ENCODE measurements around the gene SPINT4. TPM values are rescaled to one million over a fixed set of nuclear protein-coding genes. Genes with fewer than 3 reads are reported as not detected.
"Not testable (repeated sequence)": the region's sequence is repeated elsewhere in the genome, so short reads cannot be mapped to it uniquely, and the experiment has no call there.

SPINT4 gene
- total RNA-seq, result not detected

DNA sequence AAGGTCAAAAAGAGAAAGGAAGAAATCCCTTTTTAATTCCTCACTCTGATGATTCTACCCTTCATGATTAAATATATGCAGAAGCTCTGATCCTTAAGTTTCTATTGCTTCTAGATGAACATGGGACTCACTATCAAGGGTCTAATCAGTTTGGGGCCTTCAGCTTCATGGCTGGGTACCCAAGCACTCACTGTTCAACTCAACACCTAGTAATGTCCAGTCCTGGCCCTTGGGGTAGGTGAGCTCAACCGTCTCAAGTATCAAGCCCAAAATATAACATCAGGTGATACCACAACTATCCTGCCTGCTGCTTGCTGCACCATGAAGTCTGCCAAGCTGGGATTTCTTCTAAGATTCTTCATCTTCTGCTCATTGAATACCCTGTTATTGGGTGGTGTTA lies at the start of gene SPINT4:
Gene SPINT4, plus strand, starts transcription at position 301 of the 400 bp plus-strand sequence. Its CDS starts 21 bp downstream, at position 322.
- ChIA-PET POLR2A (no interaction called here), CTCF (no interaction called here)
- H3K36me3 Mint-ChIP-seq, result no peaks in the 10 kb centered on the region
- peaks cover under 1% of the 10 kb centered on the region for H3K4me1 Mint-ChIP-seq (ENCODE audit: low read depth)
- H3K27ac Mint-ChIP-seq, result no peak within 1 kb of the TSS
- intact Hi-C loops (cut with micrococcal nuclease), result no loop called here
- no peak within 1 kb of the TSS for H3K4me3 Mint-ChIP-seq
- DNase-seq, result no peak
- no peaks in the 10 kb centered on the region for H3K9me3 Mint-ChIP-seq
- peaks cover 41% of the 10 kb centered on the region for H3K27me3 Mint-ChIP-seq

DNA sequence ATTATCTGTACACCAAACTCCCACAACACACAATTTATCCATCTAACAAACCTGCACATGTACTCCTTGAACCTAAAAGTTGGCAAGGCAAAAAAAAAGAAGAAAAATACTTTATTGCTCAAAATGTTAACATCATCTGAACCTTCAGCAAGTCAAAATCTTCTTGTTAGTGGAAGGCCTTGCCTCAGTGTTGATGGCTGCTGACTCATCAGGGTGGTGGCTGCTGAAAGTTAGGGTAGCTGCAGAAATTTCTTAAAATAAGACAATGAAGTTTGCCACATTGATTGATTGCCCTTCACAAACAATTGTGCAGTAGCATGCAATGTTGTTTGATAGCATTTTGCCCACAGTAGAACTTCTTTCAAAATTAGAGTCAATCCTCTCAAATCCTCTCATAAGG lies 49.4 kb upstream of the SPINT4 start:
- intact Hi-C loops (cut with micrococcal nuclease), result no loop called here
- Mint-ChIP-seq H3K36me3 (no peaks in the 10 kb centered on the region), H3K27me3 (peaks cover 20% of the 10 kb centered on the region), H3K4me1 (ENCODE audit: low read depth) (no peaks in the 10 kb centered on the region), H3K9me3 (peaks cover 2% of the 10 kb centered on the region), H3K4me3 (no peak overlapping the region), H3K27ac (no peak overlapping the region)
- CTCF ChIA-PET, result no interaction called here
- no peak for DNase-seq
- POLR2A ChIA-PET, result no interaction called here

DNA sequence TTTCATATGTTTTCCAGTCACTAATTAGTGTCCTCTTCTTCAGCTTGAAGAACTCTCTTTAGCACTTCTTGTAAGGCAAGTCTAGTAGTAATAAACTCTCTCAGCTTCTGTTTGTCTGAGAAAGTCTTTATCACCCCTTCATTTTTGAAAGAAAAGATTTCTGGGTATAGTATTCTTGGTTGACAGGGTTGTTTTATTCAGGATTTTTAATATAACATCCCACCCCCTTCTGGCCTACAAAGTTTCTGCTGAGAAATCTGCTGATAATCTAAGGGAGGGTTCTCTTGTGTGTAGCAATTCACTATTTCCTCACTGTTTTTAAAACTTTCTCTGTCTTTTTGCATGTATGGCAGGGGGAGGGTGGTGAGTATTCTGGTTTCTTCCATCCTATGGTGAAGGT lies 42.5 kb upstream of the SPINT4 start:
- no peaks in the 10 kb centered on the region for H3K4me1 Mint-ChIP-seq (ENCODE audit: low read depth)
- no peak for DNase-seq
- ChIA-PET POLR2A (no interaction called here), CTCF (no interaction called here)
- peaks cover 14% of the 10 kb centered on the region for H3K27me3 Mint-ChIP-seq
- peaks cover 4% of the 10 kb centered on the region for H3K36me3 Mint-ChIP-seq
- intact Hi-C loops (cut with micrococcal nuclease), result no loop called here
- no peak overlapping the region for H3K27ac Mint-ChIP-seq
- H3K4me3 Mint-ChIP-seq, result no peak overlapping the region
- peaks cover 20% of the 10 kb centered on the region for H3K9me3 Mint-ChIP-seq

DNA sequence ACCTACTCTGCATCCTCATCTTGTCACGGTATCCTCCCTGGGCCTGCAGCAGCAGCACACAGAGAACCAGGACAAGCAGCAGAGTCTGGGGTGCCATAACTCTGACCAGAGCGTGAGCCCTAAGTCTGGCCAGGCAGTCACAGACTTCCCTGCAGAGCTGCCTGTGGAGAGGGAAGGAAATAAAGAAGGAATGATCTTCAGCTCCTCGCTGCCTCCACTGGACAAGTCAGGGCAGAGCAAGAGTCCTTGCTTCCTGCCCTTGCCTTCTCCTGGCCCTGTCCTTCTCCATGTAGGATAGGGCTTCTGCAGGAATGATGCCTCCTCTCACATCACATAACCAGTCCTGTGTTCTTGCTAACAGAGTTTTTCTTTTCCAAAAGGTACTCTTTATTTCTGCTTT lies 36.3 kb upstream of the SPINT4 start:
- DNase-seq, result no peak
- ChIA-PET POLR2A (no interaction called here), CTCF (interaction anchor here (0.6 kb wide), 1 partner anchor 79 kb away, joined by 3 read pairs; no protein-coding TSS in a partner anchor)
- H3K9me3 Mint-ChIP-seq, result no peaks in the 10 kb centered on the region
- peaks cover 24% of the 10 kb centered on the region for H3K27me3 Mint-ChIP-seq
- no peaks in the 10 kb centered on the region for H3K4me1 Mint-ChIP-seq (ENCODE audit: low read depth)
- intact Hi-C loops (cut with micrococcal nuclease), result no loop called here
- H3K36me3 Mint-ChIP-seq, result peaks cover 1% of the 10 kb centered on the region
- H3K4me3 Mint-ChIP-seq, result no peak overlapping the region
- H3K27ac Mint-ChIP-seq, result no peak overlapping the region

DNA sequence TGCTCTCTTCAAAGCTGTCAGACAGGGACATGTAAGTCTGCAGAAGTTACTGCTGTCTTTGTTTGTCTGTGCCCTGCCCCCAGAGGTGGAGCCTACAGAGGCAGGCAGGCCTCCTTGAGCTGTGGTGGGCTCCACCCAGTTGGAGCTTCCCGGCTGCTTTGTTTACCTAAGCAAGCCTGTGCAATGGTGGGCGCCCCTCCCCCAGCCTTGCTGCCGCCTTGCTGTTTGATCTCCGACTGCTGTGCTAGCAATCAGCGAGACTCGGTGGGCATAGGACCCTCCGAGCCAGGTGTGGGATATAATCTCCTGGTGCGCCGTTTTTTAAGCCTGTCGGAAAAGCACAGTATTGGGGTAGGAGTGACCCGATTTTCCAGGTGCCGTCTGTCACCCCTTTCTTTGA lies 28.8 kb upstream of the SPINT4 start:
- H3K27ac Mint-ChIP-seq; POLR2A ChIA-PET; H3K4me1 Mint-ChIP-seq (ENCODE audit: low read depth); intact Hi-C loops (cut with micrococcal nuclease); CTCF ChIA-PET; H3K4me3 Mint-ChIP-seq; DNase-seq; H3K9me3 Mint-ChIP-seq; H3K36me3 Mint-ChIP-seq: not testable (repeated sequence)
- peaks cover 24% of the 10 kb centered on the region for H3K27me3 Mint-ChIP-seq

DNA sequence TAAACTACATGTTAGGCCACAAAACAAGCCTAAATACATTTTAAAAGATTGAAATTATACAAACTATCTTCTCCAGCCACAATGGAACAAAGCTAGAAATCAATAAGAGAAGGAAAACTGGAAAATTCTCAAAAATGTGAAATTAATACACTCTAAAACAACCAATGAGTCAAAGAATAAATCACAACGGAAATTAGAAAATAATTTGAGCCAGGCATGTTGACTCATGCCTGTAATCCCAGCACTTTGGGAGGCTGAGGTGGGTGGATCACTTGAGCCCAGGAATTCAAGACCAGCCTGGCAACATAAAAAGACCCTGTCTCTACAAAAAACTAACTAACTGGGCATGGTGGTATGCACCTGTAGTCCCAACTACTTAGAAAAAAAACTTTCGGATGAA lies 26.7 kb upstream of the SPINT4 start:
- Mint-ChIP-seq H3K9me3 (no peaks in the 10 kb centered on the region), H3K4me3 (no peak overlapping the region), H3K27me3 (peaks cover 22% of the 10 kb centered on the region), H3K27ac (no peak overlapping the region), H3K36me3 (no peaks in the 10 kb centered on the region), H3K4me1 (ENCODE audit: low read depth) (no peaks in the 10 kb centered on the region)
- POLR2A ChIA-PET, result no interaction called here
- no peak for DNase-seq
- intact Hi-C loops (cut with micrococcal nuclease), result no loop called here
- CTCF ChIA-PET, result interaction anchor here (1.7 kb wide), 1 partner anchor 76 kb away, joined by 4 read pairs; no protein-coding TSS in a partner anchor

DNA sequence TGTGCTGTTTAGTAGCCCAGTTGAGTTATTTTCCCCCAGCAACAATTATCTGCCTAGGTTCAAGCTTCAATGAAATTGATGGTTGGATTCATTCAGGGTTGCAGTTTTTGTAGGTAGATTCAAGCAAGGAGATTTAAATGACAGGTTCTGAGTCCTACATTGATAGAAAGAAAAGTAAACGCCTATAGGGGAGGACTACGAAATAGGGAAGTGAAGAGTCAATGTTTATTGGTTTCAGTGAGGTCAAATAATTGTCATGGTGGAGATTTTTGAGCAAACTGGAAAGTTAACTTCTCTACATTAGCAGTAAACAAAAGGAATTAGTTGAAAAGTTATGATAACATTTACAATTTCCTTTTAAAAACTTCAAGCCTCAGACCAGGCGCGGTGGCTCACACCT lies 21.0 kb upstream of the SPINT4 start:
- no peaks in the 10 kb centered on the region for H3K4me1 Mint-ChIP-seq (ENCODE audit: low read depth)
- POLR2A ChIA-PET, result no interaction called here
- H3K9me3 Mint-ChIP-seq, result no peaks in the 10 kb centered on the region
- no peak for DNase-seq
- peaks cover 16% of the 10 kb centered on the region for H3K27me3 Mint-ChIP-seq
- H3K4me3 Mint-ChIP-seq, result no peak overlapping the region
- H3K27ac Mint-ChIP-seq, result no peak overlapping the region
- CTCF ChIA-PET, result no interaction called here
- no peaks in the 10 kb centered on the region for H3K36me3 Mint-ChIP-seq
- intact Hi-C loops (cut with micrococcal nuclease), result no loop called here

DNA sequence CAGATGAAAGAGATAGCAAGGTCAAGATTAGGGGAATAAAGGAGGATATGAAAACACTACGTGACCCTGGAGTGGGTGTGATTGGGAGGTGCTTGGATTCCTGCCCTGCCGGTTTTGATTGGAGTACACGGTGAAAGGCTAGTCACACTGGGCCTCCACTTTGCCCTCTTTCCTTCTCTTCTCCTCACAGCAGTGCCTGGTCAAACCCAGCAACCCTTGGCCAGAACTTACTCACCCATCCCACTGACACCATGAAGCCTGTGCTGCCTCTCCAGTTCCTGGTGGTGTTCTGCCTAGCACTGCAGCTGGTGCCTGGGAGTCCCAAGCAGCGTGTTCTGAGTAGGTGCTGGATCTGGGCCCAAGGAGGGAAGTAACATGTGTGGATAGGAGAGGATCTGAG lies 20.3 kb upstream of the SPINT4 start, which contains the start of gene WFDC13:
Gene WFDC13, plus strand, starts transcription at position 166 of the 400 bp plus-strand sequence. Its CDS starts 86 bp downstream, at position 252.
- CTCF ChIA-PET, result no interaction called here
- no peaks in the 10 kb centered on the region for H3K9me3 Mint-ChIP-seq
- no peak for DNase-seq
- H3K27me3 Mint-ChIP-seq, result peaks cover 17% of the 10 kb centered on the region
- H3K36me3 Mint-ChIP-seq, result no peaks in the 10 kb centered on the region
- POLR2A ChIA-PET, result no interaction called here
- H3K4me1 Mint-ChIP-seq (ENCODE audit: low read depth), result no peaks in the 10 kb centered on the region
- intact Hi-C loops (cut with micrococcal nuclease), result no loop called here
- no peak within 1 kb of the TSS for H3K4me3 Mint-ChIP-seq
- H3K27ac Mint-ChIP-seq, result no peak within 1 kb of the TSS

DNA sequence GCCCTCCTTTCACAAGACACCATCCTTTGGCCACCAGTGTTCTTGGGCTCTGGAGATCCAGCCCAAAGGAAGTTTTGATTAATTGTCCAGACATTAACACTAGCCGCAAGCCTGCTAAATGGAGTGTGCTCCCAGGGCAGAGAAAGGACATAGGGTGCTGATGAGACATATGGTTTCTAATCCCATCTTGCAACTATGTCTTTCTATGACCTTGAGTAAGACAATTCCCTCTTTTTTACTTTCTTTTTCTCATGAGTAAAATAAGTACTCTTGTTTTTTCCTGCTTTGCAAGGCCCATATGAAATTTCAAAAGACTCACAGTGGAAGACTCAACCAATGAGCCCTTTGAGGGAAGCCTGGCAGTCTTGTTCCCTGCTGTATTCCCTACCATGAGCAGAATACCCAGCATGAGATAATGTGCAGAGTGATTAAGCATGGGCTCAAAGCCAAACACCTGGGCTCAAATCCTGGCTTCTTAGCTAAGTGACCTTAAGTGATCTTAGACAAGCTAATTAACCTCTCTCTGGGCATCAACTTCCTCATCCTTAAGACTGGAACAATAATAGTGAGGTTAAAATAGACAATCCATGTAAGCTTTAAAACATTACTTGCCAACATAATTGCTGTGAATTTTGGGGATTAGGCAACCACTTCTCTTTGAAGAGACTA lies 17.0 kb upstream of the SPINT4 start, which contains the start of gene WFDC10B:
Gene WFDC10B, minus strand, starts transcription at position 51 of the 669 bp plus-strand sequence. CDS start 19,027 bp downstream, outside the sequence.
- Mint-ChIP-seq H3K27ac (no peak within 1 kb of the TSS), H3K9me3 (no peaks in the 10 kb centered on the region), H3K27me3 (peaks cover 32% of the 10 kb centered on the region), H3K36me3 (no peaks in the 10 kb centered on the region), H3K4me1 (ENCODE audit: low read depth) (no peaks in the 10 kb centered on the region), H3K4me3 (no peak within 1 kb of the TSS)
- ChIA-PET POLR2A (no interaction called here), CTCF (no interaction called here)
- DNase-seq, result no peak
- intact Hi-C loops (cut with micrococcal nuclease), result no loop called here

DNA sequence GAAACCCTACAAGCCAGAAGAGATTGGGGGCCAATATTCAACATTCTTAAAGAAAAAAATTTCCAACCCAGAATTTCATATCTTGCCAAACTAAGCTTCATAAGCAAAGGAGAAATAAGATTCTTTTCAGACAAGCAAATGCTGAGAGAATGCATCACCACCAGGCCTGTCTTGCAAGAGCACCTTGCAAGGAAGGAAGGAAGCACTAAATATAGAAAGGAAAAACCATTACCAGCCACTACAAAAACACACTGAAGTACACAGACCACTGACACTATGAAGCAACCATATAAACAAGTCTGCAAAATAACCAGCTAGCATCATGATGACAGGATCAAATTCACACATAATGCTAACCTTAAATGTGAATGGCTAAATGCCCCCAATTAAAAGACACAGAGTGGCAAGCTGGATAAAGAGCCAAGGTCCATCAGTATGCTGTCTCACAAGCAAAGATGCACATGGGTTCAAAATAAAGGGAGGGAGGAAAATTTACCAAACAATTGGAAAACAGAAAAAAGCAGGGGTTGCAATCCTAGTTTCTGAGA lies 5.9 kb upstream of the SPINT4 start:
- H3K36me3 Mint-ChIP-seq; intact Hi-C loops (cut with micrococcal nuclease); DNase-seq; POLR2A ChIA-PET; H3K4me1 Mint-ChIP-seq (ENCODE audit: low read depth); H3K9me3 Mint-ChIP-seq; CTCF ChIA-PET; H3K27ac Mint-ChIP-seq; H3K4me3 Mint-ChIP-seq: not testable (repeated sequence)
- peaks cover 28% of the 10 kb centered on the region for H3K27me3 Mint-ChIP-seq

- ChIA-PET CTCF (interaction anchor here (0.6 kb wide), 1 partner anchor 28 kb away, joined by 3 read pairs; no protein-coding TSS in a partner anchor), POLR2A (no interaction called here)
- Mint-ChIP-seq H3K9me3 (no peaks in the 10 kb centered on the region), H3K27me3 (peaks cover 37% of the 10 kb centered on the region), H3K27ac (no peak overlapping the region), H3K36me3 (no peaks in the 10 kb centered on the region), H3K4me3 (no peak overlapping the region), H3K4me1 (ENCODE audit: low read depth) (peaks cover 2% of the 10 kb centered on the region)
- intact Hi-C loops (cut with micrococcal nuclease), result no loop called here
- no peak for DNase-seq
Observed at GRCh38 chr20:45725134-45725533, 3.0 kb downstream of the SPINT4 start.

GRCh38 chr20:45727044-45727443 lies 4.9 kb downstream of the SPINT4 start:
- ChIA-PET POLR2A (no interaction called here), CTCF (interaction anchor here (0.7 kb wide), 1 partner anchor 44 kb away, joined by 3 read pairs; no protein-coding TSS in a partner anchor)
- H3K27ac Mint-ChIP-seq, result no peak overlapping the region
- intact Hi-C loops (cut with micrococcal nuclease), result no loop called here
- peaks cover 38% of the 10 kb centered on the region for H3K27me3 Mint-ChIP-seq
- H3K36me3 Mint-ChIP-seq, result peaks cover 6% of the 10 kb centered on the region
- no peak overlapping the region for H3K4me3 Mint-ChIP-seq
- peaks cover 2% of the 10 kb centered on the region for H3K4me1 Mint-ChIP-seq (ENCODE audit: low read depth)
- peaks cover 12% of the 10 kb centered on the region for H3K9me3 Mint-ChIP-seq
- DNase-seq, result no peak

DNA sequence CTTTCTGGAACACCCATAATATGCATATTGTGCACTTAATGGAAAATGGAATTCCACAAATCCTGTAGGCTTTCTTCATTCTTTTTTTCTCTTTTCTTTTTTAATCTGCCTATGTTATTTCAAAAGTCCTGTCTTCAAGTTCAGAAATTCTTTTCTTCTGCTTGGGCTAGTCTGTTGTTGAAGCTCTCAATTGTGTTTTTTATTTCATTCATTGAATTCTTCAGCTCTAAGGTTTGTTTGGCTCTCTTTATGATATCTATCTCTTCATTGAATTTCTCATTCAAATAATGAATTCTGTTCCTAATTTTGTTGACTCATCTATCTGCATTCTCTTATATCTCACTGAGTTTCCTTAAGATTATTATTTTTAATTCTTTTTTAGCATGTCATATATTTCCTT lies 10.1 kb downstream of the SPINT4 start:
- ChIA-PET POLR2A (no interaction called here), CTCF (no interaction called here)
- no peak for DNase-seq
- peaks cover 8% of the 10 kb centered on the region for H3K36me3 Mint-ChIP-seq
- H3K4me1 Mint-ChIP-seq (ENCODE audit: low read depth), result no peaks in the 10 kb centered on the region
- intact Hi-C loops (cut with micrococcal nuclease), result no loop called here
- no peak overlapping the region for H3K27ac Mint-ChIP-seq
- peaks cover 31% of the 10 kb centered on the region for H3K27me3 Mint-ChIP-seq
- no peak overlapping the region for H3K4me3 Mint-ChIP-seq
- peaks cover 22% of the 10 kb centered on the region for H3K9me3 Mint-ChIP-seq
